NOMO-1 treated with DMSO at 0.1 percent for 48 hours (cell line): ENCODE data around the gene PIH1D1.

Experiments used
- DNase-seq: peaks from one replicate; lab custom pipeline; 2025; ENCODE audit not compliant: unreplicated experiment; lab: John Stamatoyannopoulos, UW

Gene PIH1D1

DNA sequence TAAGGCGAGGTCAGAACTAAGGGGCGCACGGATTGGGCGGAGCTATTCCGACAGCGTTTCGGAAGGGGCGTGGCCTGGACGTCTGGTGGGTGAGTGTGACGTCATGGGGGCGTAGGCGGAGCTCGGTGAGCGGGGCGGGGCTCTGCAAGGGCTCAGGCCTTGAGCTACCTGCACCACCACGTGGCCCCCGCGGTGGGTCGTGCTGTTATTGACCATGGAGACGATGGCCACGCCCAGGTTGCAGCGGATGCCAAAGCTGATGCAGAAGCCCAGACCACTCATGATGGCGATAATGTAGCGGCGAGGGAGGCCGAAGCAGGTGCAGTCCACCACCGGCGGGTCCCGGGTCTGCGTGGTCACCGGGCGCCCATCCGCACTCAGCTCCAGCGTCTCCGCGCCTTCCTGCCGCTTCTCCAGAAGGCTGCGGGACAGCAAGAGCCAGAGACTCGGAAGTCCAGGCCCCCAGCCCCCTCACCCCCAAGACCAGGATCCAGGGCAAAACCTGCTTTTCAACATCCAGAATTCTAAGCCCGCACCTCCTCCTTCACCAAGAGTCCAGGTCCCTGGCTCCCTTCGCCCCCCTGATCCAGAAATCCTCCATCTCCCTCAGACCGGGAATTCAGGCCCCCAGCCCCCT is 15.1 kb downstream of the PIH1D1 start:
- DNase-seq, result no peak

DNA sequence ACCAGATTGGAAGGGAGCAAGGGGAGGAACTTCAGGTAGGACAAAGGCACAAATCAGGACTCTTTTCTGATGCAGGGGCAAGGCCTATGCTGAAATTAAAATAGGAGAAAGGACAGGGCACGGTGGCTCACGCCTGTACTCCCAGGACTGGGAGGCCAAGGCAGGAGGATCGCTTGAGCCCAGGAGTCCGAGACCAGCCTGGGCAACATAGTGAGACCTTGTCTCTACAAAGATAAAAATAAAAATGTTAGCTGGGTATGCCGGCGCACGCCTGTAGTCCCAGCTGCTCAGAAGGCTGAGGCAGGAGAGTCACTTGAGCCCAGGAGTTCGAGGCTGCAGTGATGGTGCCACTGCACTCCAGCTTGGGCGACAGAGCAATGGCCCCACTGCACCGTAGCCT is 15.9 kb downstream of the PIH1D1 start:
- DNase-seq, result no peak

DNA sequence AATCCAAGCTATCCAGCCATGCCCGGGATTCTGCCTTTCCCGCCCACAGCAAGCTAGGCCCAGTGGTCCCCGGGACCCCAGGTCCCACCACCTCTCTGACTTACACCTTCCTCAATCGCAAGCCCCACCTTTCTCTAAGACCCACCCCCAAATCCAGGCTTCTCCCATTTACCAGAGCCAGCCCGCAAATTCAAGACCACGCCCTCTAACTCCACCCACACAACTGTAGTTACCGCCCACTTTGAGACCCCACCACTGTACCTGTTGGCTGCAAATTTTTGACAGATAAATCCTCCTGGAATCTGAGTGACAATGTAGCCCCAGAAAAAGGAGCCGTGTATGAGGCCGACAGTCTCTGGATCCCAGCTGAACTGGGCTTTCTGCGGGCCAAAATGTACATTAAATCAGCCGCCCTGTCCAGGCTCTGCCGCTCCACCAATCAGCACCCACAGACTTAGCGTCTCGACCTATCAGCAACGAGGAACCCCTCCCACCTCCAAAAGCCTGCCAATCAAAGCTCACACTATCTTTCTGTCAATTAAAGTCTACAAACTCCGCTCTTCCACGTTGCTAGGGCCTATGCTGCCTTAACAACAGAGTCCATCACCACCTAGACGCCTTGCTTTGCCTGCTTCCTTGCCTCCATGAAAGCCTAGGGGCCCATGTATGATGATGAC is 16.6 kb downstream of the PIH1D1 start:
- no peak for DNase-seq

DNA sequence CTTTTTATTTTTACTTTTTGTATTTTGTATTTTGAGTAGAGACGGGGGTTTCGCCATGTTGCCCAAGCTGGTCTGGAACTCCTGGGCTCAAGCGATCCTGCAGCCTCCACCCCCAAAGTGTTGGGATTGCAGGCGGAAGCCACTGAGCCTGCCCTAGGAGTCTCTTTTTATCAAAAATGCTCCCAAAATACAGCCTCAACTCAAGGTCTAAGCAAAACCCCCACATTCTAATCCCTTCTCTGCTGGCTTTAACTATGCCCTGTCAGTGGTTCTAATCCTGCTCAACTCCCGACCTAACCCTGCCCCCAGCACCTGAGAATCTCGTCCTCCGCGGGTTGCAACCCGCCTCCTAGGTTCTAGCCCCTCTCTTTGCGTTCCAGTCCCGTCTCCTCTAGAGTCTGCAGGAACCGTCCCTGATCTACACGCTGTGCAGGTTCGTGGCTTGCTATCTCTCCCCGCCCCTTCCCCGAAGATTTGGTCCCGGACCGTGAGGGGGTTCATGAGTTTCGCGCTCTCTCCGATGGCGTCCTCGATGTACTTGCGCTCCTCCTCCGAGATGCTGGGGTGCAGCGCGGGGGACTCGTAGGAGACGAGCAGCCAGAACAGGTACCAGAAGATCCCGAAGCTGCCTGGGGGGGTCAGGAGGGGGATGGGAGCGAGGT is 18.2 kb downstream of the PIH1D1 start:
- DNase-seq, result no peak

DNA sequence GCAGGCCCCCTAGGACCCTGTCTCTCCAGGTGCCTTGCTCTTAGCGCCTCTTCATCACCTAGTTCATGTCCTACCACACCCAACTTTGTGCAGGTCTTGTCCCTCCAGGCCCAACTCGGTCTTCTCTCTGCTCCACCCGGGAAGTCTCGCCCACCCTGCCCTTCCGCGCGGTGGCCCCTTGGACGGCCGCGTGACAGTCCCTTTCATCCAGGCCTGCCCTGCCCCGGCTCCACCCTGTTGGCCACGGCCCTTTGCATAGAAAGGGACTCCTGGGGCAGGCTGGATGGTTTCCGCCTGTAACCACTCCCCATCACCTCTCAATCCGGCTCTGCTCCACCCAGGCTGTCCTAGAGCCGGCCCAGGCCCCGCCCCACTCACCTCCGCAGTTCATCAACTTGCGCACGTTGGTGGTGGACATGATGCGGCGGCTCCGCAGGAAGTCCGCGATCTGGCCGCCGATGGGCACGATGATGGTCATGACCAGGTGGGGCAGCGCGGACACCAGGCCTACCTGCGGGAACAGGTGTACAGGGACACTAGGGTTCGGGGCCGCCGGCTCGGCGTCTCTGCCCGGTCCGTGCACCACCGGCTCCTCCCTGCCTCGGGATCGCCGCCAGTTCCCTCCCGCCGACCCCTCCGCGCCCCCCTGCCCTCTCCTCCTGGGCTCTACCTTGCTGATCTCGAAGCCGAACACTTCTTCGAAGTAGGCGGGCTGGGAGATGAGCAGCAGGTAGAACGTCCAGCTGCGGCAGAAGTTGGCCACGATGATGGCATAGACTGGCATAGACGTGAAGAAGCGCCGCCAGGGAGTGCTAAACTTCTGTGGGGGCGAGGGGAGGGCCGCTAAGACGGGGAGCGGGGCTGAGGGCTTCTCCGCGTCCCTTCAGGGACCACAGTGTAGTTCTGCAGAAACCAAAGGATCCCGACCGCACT is 19.2 kb downstream of the PIH1D1 start:
- DNase-seq, result no peak

DNA sequence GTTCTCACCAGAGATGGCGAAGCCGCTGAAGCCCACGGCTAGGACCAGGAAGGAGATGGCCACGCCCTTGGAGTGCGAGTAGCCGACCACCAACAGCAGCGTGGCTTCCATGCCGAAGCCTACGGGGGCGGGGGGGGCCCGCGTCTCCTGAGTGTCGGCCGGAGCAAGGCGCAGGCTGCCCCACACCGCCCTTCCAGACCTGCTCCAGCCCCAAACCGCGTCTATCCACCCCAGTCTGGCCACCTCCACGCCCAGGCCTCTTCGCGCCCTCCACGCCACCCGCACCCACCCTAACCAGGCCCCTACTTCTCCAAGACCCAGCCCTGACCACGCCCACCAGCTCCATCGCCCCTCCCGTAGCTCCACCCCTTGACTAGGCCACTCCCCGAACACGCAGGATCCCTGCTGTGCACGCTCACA is 20.3 kb downstream of the PIH1D1 start:
- no peak for DNase-seq

DNA sequence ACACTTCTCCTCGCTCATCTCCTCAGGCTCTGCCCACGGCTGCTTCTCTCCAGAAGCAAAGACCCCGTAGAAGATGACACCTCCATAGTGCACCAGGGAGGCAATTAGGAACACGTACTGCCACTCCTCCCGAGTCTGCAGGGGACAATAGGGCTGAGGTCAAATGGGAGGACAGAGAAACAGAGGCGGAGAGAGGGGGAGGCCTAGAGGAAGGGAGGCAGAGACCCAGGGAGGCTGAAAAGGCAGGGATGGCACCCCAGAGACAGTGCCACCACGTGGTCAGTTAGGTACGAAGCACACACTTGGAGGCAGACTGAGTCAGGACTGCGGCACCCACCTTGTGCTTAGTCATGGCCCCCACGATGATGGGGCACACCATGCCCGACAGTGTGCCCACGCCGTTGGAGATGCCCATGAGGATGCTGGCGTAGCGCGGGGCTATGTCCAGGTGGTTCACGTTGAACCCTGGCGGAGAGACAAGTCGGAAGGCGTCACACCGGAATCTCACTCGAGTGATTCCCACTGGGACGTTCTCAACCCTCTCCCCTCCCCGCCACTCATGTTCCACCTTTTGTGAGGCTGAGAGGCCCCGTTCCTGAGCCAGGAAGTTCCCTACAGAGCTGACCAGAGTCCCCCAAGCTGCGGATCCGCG is 20.8 kb downstream of the PIH1D1 start:
- DNase-seq, result peak; percentile 13

DNA sequence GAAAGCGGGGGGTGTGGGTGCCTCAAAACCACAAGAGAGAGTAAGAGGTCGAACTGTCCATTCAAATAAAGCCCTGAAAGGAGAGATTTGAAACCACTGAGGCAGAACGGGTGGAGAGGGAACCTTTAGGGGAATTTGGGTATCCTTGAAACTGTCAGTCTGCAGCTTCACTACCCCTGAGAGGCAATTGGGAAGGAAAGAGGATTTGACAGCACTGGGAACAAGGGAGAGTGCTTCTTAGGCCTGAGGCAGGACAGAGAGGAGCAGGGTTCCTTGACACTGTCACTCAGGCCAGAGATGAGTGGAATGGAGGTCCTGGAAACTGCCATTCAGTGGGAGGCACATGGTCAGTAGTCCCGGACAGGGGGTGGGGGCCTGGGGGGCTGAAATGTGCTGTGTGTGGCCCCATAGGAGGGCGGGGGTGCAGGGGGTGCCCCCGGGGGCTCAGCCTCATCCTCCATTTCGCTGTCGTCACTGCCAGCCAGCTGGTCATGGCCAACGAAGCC is 21.4 kb downstream of the PIH1D1 start:
- DNase-seq, result no peak

DNA sequence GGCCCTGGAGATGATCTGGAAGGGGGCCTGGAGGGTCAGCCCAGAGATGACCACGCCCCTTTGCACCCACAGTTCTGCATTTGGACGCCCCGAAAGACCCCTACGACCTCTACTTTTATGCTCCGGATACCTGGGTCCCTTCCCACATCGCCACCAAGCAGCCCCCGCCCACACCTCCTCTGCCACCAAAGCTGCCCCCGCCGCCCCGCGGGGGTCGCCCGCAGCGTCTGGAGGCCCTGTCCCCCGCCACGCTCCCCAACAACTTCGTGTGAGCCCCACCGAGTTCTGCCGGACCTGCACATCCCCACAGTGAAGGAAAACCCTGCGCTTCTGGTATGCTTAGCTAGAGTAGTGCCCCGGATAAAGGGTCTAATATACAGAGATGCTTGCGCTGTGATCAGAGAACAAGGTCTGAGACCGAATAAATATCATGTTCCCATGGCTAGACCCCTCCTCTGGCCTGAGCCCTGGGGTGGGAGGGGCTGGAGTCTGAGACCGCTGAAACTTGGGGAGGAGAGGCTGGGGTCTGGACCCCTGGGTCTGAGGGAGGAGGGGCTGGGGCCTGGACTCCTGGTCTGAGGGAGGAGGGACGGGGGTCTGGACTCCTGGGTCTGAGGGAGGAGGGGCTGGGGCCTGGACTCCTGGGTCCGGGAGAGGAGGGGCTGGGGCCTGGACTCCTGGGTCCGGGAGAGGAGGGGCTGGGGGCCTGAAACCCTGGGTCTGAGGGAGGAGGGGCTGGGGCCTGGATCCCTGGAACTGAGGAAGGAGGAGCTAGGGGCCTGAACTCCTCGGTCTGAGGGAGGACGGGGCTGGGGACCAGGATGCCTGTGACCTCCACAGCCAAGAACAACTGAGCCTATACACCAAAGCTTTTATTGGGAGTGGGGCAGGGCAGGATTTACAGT is 22.8 kb downstream of the PIH1D1 start:
- no peak for DNase-seq

DNA sequence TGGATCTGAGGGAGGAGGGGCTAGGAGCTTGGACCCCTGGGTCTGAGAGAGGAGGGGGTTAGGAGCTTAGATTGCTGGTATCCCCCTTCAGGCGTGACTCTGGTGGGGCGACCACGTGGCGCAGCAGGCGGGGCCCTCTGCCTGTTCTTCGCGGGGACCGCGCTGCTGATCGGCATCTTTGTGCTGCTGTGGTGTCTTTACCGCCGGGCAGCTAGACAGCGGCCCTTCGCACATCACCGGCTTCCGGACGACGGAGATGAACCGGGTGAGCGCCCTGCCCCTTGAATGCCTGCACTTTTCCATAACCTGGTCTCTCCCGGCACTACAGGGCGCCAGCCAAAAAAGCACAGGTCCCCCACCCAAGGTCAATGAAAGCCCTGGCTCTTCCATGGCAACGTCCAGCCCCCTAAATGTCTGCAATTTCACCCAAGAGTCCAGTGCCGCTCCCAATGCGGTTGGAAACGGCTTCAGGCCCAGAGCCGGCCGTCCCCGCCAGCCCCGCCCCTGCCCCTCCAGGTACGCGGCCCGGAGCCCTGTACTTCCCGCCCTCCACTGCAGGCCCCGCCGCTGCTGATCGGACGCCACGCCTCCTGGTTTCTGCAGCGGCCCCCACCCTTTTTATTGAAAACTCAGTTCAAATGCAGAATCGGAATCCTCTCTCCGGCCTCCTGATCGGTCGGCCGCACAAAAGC is 23.6 kb downstream of the PIH1D1 start:
- peak; percentile 3 for DNase-seq

DNA sequence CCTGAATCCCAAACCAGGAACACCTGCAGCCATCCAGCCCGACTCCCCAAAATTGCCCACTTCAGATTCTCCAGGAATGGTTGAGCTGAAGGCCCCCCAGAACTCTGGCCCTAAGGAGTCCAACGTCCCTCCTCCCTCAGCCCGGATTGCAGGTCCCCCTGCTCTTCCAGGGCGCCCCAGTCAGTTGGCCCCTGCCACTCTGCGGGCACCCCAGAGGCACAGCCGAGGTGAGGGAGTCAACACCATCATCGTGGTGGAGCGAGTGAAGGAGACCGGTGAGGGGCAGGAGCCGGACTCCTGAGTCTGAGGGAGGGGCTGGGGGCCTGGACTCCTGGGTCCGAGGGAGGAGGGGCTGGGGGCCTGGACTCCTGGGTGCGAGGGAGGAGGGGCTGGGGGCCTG is 24.3 kb downstream of the PIH1D1 start:
- DNase-seq, result no peak

DNA sequence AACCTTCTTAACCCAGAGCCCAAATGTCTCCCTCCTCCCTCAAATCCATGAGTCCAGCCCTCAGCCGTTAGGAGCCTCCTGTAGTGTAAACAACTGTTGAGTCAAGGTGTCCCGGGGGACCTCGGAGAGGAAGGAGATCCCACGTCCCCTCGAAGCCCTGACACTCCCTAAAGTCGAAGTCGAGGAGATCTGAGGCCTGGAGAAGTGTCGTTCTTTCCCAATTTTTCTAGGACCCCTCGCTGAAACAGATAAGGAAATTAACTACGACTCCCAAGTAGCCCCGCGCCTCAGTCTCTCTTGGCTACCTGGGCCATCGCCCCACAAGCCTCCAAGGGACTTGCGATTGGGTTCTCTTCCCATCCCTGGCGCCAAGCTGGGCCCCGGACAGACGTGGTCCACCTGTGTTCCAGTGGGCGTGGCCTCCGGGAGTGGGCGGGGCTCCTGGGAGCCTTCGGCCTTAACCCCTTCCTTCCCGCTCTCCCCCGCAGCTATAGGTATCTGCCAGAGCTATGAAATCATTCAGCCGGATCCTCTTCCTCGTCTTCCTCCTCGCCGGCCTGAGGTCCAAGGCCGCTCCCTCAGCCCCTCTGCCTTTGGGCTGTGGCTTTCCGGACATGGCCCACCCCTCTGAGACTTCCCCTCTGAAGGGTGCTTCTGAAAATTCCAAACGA is 25.6 kb downstream of the PIH1D1 start:
- DNase-seq, result no peak

DNA sequence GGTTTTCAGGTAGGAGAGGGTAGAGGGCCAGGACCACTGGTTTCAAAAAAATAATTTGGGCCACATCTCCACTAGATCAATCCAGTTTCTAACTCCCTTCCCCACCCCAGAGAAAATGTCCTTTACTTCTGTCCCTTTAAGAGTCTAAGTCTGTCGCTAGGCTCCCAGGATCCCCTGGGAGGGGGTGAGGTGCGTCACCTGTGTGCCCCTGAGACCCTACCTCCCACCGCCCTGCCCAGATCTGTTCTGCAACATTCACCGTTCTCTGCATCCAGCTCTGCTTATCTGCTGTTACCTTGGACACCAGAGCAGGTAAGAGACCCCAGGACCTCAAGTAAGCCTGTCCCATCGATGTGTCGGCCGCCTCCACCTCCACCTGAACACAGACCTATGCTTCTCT is 26.4 kb downstream of the PIH1D1 start, which contains the start of gene GFY:
Gene GFY, plus strand, starts transcription at position 211 of the 400 bp plus-strand sequence. CDS start 1,043 bp downstream, outside the sequence.
- no peak for DNase-seq

DNA sequence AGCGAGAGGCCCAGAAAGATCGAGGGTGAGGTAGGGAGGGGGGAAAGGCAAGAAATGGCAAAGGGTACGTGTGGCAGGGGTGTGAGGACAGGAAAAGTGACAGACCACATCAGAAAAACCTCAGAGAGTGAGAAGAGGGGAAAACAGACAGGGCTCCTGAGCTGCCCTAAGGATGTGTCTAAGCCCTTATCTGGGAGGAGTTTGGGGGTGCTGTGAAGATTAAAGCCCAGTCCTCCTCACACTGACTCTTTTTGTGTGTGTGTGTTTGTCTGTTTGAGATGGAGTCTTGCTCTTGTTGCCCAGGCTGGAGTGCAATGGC is 27.7 kb downstream of the PIH1D1 start:
- no peak for DNase-seq

DNA sequence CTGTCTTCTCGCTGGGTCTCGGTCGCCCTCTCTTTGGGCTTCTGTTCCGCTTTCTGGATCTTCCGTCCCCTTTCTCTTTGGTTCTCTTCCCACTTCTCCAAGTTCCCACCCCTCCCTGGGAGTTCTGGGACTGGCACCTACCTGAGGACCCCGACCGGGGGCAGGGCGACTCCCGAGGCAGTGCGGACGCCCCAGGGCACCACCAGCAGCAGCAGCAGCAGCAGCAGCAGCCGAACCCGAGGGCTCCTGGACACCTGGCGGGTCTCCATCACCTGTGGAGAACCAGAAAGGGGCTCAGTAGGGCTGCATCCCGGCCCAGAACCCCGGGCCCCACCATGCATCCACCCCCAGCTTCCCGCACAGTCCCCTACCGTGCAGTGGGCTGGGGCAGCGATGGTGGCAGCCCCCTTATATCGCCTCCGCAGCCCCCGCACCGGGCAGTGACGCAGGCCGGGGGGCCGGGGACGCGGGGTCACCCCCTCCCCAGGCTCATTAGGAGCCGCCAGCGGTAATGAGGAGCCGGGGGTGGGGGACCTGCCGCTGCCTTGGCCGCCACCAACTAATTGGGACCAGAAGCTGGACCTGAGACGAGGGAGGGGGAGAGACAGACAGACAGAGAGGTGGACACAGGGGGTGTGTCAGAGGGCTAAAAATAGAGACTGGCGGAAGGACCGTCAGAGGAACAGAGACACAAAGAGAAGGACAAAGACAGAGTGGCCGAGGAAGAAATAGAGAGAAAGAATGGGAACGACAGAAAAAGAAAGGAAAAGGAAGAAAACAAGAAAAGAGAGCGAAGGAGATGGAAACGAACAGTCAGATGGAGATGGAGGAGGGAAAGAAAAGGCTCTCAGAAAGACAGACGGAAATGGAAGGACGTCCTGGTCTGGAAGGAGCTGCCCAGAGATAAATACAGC is 28.3 kb downstream of the PIH1D1 start, which contains the start of gene PTH2:
Gene PTH2, minus strand, starts transcription at position 371 of the 914 bp plus-strand sequence. Its CDS starts 102 bp downstream, at position 269.
- DNase-seq, result no peak

DNA sequence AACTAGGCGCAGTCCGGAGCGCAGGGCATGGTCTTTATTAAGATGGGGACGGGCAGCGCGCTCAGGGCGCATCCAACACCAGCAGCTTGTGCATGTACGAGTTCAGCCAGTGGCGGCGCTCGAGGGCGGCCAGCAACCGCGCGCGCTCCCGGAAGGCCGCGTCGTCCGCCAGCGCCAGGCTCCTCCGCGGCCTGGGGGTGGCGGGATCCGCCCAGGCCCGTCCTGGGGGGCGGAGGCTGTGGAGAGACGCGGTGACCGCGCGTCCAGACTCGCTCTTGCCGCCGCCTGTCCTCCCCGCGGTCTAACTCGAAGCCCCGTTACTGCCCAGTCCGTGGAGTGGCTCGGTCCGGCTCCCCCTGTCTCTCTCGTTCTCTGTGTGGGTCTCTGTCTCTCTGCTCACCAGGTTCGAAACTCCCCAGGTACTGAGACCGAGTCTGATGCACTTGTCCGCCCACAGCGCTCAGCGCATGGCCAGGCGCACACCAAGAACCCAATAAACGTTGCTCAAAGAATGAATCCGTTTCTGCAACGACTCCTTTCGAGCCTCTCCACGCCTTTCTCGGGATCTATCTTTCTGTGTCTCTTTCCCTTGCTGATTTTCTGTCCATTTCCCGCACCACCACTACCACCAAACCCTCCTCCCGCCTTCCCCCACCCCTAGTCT is 29.1 kb downstream of the PIH1D1 start:
- peak; percentile 66 for DNase-seq

DNA sequence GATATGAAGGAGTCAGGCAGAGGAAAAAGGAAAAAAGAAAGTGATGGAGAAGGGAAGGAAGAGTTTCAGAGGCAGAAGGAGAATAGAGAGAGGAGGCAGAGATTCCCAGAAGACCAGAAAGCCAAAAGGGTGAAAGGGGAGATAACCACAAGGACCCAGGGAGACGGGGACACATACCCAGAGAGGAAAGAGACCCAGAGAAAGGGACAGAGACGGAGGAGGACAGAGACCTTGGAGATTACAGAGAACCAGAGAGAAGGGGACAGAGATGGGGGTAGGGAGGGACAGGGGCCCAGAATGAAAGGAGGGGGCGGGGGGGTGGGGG is 29.8 kb downstream of the PIH1D1 start:
- DNase-seq, result no peak
